ENCODE measurements around the gene FAM98C.
A peak's percentile ranks its signal among the peaks of the same experiment; 100 is the strongest.
"Not testable (repeated sequence)": the region's sequence is repeated elsewhere in the genome, so short reads cannot be mapped to it uniquely, and the experiment has no call there.

The FAM98C gene

GRCh38 chr19:38425810-38426466 is 23.0 kb downstream of the FAM98C start, which contains the start of gene RASGRP4:
Gene RASGRP4 (minus strand): TSS chr19:38426219. CDS start chr19:38426091, 128 bp downstream.
- DNase-seq = peak in 11 of 56 donors; percentile 3 to 31 (median 18)

- not testable (repeated sequence) for DNase-seq
These were observed 24.3 kb downstream of the FAM98C start for GRCh38 chr19:38427035-38427677.

GRCh38 chr19:38429055-38429810 is 26.3 kb downstream of the FAM98C start:
- DNase-seq = no peak

- no peak for DNase-seq
These were observed 26.9 kb downstream of the FAM98C start for GRCh38 chr19:38429811-38430156.

- no peak for DNase-seq
These were observed 28.0 kb downstream of the FAM98C start for GRCh38 chr19:38430931-38431330.

- peak in 45 of 56 donors; percentile 2 to 71 (median 25) for DNase-seq
These were observed 30.4 kb downstream of the FAM98C start, which contains the start of gene RYR1 for GRCh38 chr19:38433268-38433733. Gene RYR1 (plus strand): TSS chr19:38433691. CDS start chr19:38433830, 139 bp downstream.

GRCh38 chr19:38434549-38435051 is 31.7 kb downstream of the FAM98C start:
- peak in 26 of 56 donors; percentile 1 to 53 (median 12) for DNase-seq

- DNase-seq = no peak
These were observed 34.4 kb downstream of the FAM98C start for GRCh38 chr19:38437295-38437694.

GRCh38 chr19:38437917-38438316 is 35.0 kb downstream of the FAM98C start:
- no peak for DNase-seq

GRCh38 chr19:38440592-38440991 is 37.7 kb downstream of the FAM98C start:
- DNase-seq = no peak

GRCh38 chr19:38441657-38442348 is 38.9 kb downstream of the FAM98C start:
- DNase-seq = no peak

GRCh38 chr19:38442736-38443135 is 39.8 kb downstream of the FAM98C start:
- DNase-seq = no peak

GRCh38 chr19:38443458-38443999 is 40.6 kb downstream of the FAM98C start:
- DNase-seq = no peak

GRCh38 chr19:38444026-38444425 is 41.1 kb downstream of the FAM98C start:
- DNase-seq = no peak

GRCh38 chr19:38445362-38445761 is 42.5 kb downstream of the FAM98C start:
- DNase-seq = no peak

GRCh38 chr19:38448225-38448624 is 45.3 kb downstream of the FAM98C start:
- DNase-seq = no peak

GRCh38 chr19:38449518-38449917 is 46.6 kb downstream of the FAM98C start:
- DNase-seq = no peak

- DNase-seq = no peak
These were observed 48.1 kb downstream of the FAM98C start for GRCh38 chr19:38451036-38451435.

GRCh38 chr19:38451629-38452028 is 48.7 kb downstream of the FAM98C start:
- DNase-seq = no peak

- peak in 2 of 56 donors; percentile 26 to 36 for DNase-seq
These were observed 49.8 kb downstream of the FAM98C start for GRCh38 chr19:38452430-38453366.

Measured in amygdala (tissue), 56 donors.